D341Med (cell line): Measurements from ENCODE around the gene GRK4.

Experiments used
- DNase-seq: peaks from one replicate; pipeline ENCODE4 v3.0.0; 2012; ENCODE audit warnings: low spot score

Gene GRK4

GRCh38 chr4:3073158-3074077 lies 110.0 kb downstream of the GRK4 start:
- DNase-seq: no peak

GRCh38 chr4:3074078-3074845 lies 110.9 kb downstream of the GRK4 start, which contains the start of the genes HTT and HTT-AS:
Gene HTT (plus strand): TSS chr4:3074681. CDS start chr4:3074826, 145 bp downstream.
Gene HTT-AS (minus strand): TSS chr4:3074538.
- DNase-seq: peak; percentile 99

GRCh38 chr4:3074846-3075651 lies 111.7 kb downstream of the GRK4 start:
- DNase-seq: peak; percentile 74

GRCh38 chr4:3075652-3075981 lies 112.2 kb downstream of the GRK4 start:
- DNase-seq: no peak

GRCh38 chr4:3077796-3078195 lies 114.4 kb downstream of the GRK4 start:
- DNase-seq: no peak

- no peak for DNase-seq
Observed at GRCh38 chr4:3079694-3080123, 116.3 kb downstream of the GRK4 start.

- no peak for DNase-seq
Observed at GRCh38 chr4:3082925-3083515, 119.6 kb downstream of the GRK4 start.

- no peak for DNase-seq
Observed at GRCh38 chr4:3083732-3084131, 120.4 kb downstream of the GRK4 start.

- DNase-seq: no peak
Observed at GRCh38 chr4:3085948-3086670, 122.7 kb downstream of the GRK4 start.

GRCh38 chr4:3087115-3087797 lies 123.9 kb downstream of the GRK4 start:
- no peak for DNase-seq
